HepG2 (cell line): ENCODE measurements around the gene RNF5. TPM values are rescaled to one million over a fixed set of nuclear protein-coding genes. Genes with fewer than 3 reads are reported as not detected.

Experiments
- AGO2 ChIP-seq: fragments of 200-400 bp; formaldehyde crosslinking; optimal IDR thresholded peaks from 2 replicates; pipeline ENCODE3; 2017; ENCODE audit warnings: mild to moderate bottlenecking, low read depth, low read length, moderate library complexity
- ARNTL ChIP-seq: sonication (generic); formaldehyde crosslinking; IDR thresholded peaks from 2 replicates; pipeline ENCODE4 v1.4.0; 2020; ENCODE audit warnings: mild to moderate bottlenecking, missing genetic modification reagents
- FOXA3 ChIP-seq: IDR thresholded peaks from 2 replicates; pipeline ENCODE4 v1.6.1; 2016; ENCODE audit warnings: missing genetic modification reagents, missing compliant biosample characterization
- GATAD1 ChIP-seq: IDR thresholded peaks from 2 replicates; pipeline ENCODE4 v1.6.1; 2016; ENCODE audit warnings: missing genetic modification reagents, missing compliant biosample characterization
- MLX ChIP-seq: IDR thresholded peaks from 2 replicates; pipeline ENCODE4 v1.6.1; 2016
- MXI1 ChIP-seq: IDR thresholded peaks from 3 replicates; pipeline ENCODE4 v1.6.1; 2012; ENCODE audit warnings: low read depth, low read length, inconsistent platforms, borderline replicate concordance
- NFATC3 ChIP-seq: sonication (generic); formaldehyde crosslinking; IDR thresholded peaks from 2 replicates; pipeline ENCODE4 v1.5.1; 2020; ENCODE audit warnings: mild to moderate bottlenecking, missing genetic modification reagents
- PLSCR1 ChIP-seq: sonication (generic); formaldehyde crosslinking; IDR thresholded peaks from 2 replicates; pipeline ENCODE4 v1.5.0; 2020; ENCODE audit warnings: missing genetic modification reagents, mild to moderate bottlenecking, borderline replicate concordance
- RAD21 ChIP-seq: fragments of 450-650 bp; formaldehyde crosslinking; IDR thresholded peaks from 2 replicates; pipeline ENCODE4 v1.5.0; 2020; ENCODE audit warnings: mild to moderate bottlenecking
- RARA ChIP-seq: IDR thresholded peaks from 2 replicates; pipeline ENCODE4 v1.6.1; 2016; ENCODE audit warnings: missing genetic modification reagents, missing compliant biosample characterization
- RXRB ChIP-seq: IDR thresholded peaks from 2 replicates; pipeline ENCODE4 v1.6.1; 2016; ENCODE audit warnings: borderline replicate concordance, missing genetic modification reagents, missing compliant biosample characterization
- TBL1XR1 ChIP-seq: fragments of 150-350 bp; IDR thresholded peaks from 2 replicates; pipeline ENCODE4 v1.6.1; 2014; ENCODE audit warnings: borderline replicate concordance, low read length; ENCODE audit not compliant: partially characterized antibody
- U2AF1 ChIP-seq: fragments of 200-400 bp; formaldehyde crosslinking; optimal IDR thresholded peaks from 2 replicates; pipeline ENCODE3; 2017; ENCODE audit warnings: mild to moderate bottlenecking, low read depth, low read length
- ZBTB40 ChIP-seq, 2 experiments: fragments of 450-650 bp in 1 of 2; sonication (generic) in 1 of 2; formaldehyde crosslinking in 1 of 2; IDR thresholded peaks; 2 replicates each; pipeline versions ENCODE4 v1.6.1 to v1.8.0; 2016 to 2022; ENCODE audit warnings: antibody characterized with exemption in 1 of 2, mild to moderate bottlenecking in 1 of 2, missing genetic modification reagents in 1 of 2
- ZMYM4 ChIP-seq: sonication (generic); formaldehyde crosslinking; IDR thresholded peaks from 2 replicates; pipeline ENCODE4 v1.8.1; 2023; ENCODE audit warnings: mild to moderate bottlenecking, missing genetic modification reagents
- ZNF383 ChIP-seq: sonication (generic); formaldehyde crosslinking; IDR thresholded peaks from 2 replicates; pipeline ENCODE4 v1.4.0; 2020; ENCODE audit warnings: missing genetic modification reagents, mild to moderate bottlenecking, borderline replicate concordance
- ZNF737 ChIP-seq: sonication (generic); formaldehyde crosslinking; IDR thresholded peaks from 2 replicates; pipeline ENCODE4 v1.5.0; 2020; ENCODE audit warnings: missing genetic modification reagents, mild to moderate bottlenecking, borderline replicate concordance
- ZNF800 ChIP-seq: sonication (generic); formaldehyde crosslinking; IDR thresholded peaks from 2 replicates; pipeline ENCODE4 v1.4.0; 2020; ENCODE audit warnings: missing genetic modification reagents
- ZNF883 ChIP-seq: sonication (generic); formaldehyde crosslinking; IDR thresholded peaks from 2 replicates; pipeline ENCODE4 v1.5.1; 2020; ENCODE audit warnings: mild to moderate bottlenecking, missing genetic modification reagents; ENCODE audit errors: not compliant biosample characterization
- polyA plus RNA-seq, 8 experiments: library from polyadenylated mRNA; depleted of rRNA in 3 of 8; stranded (reverse) in 7 of 8; unstranded in 1 of 8; fragments of >200 nt; fragmentation: Illumina TruSeq in 4 of 8; extraction: Trizol in 4 of 8; gene quantifications; 2 replicates each; pipeline versions ENCODE4 v1.2.1 to v1.2.3, GENCODE V29; 2011 to 2016; ENCODE audit warnings: low read depth in 4 of 8, missing spikeins in 1 of 8, mixed read lengths in 1 of 8; ENCODE audit not compliant: insufficient read depth in 1 of 8
- total RNA-seq, 5 experiments: library from RNA; depleted of rRNA; stranded (reverse); fragments of >200 nt; fragmentation: Illumina TruSeq; extraction: Trizol; gene quantifications; 2 replicates each; pipeline ENCODE4 v1.2.3, GENCODE V29; 2016; ENCODE audit warnings: low read depth in 1 of 5

Gene RNF5
- total and polyA plus RNA-seq, 2 of the 13 experiments (the other 11 are each of a cell fraction or from before 2014, with no cell fraction given): 98.0 to 131 TPM

- TF ChIP-seq ZBTB40 (IDR thresholded peaks at IDR 0.05) (no peak), ZBTB40 (CRISPR knock-in tag; IDR thresholded peaks at IDR 0.05) (no peak), RXRB (CRISPR knock-in tag) (peak; percentile 33; the same call in 1 of the 2 replicates), U2AF1 (no peak), ZNF883 (CRISPR knock-in tag) (no peak), NFATC3 (no peak), RAD21 (CRISPR knock-in tag) (no peak), MXI1 (no peak), TBL1XR1 (no peak), FOXA3 (CRISPR knock-in tag) (peak; percentile 65), ZMYM4 (CRISPR knock-in tag) (peak; percentile 21; the same call in 1 of the 2 replicates), RARA (CRISPR knock-in tag) (peak; percentile 73), ZNF800 (CRISPR knock-in tag) (no peak), MLX (CRISPR knock-in tag) (peak; percentile 74; the same call in 1 of the 2 replicates), GATAD1 (CRISPR knock-in tag) (no peak), ARNTL (CRISPR knock-in tag) (no peak), ZNF737 (CRISPR knock-in tag) (no peak), PLSCR1 (no peak), ZNF383 (CRISPR knock-in tag) (0 out of 2 replicates have a peak, but pooled peaks have one; percentile 7), AGO2 (no peak)
Observed at GRCh38 chr6:32174416-32174815, 3.8 kb upstream of the RNF5 start (continued).
